ENCODE measurements around the gene MYO1C. TPM values are rescaled to one million over a fixed set of nuclear protein-coding genes. Genes with fewer than 3 reads are reported as not detected.

The MYO1C gene
- total RNA-seq, 1 donor from 2014 or later = 182 TPM

Other genes with a start within 250 kb of the MYO1C start
- not detected for gene BHLHA9, start 222.2 kb downstream of the MYO1C start, total RNA-seq
- gene TRARG1, start 213.0 kb downstream of the MYO1C start, total RNA-seq = 0.97 TPM
- 613 TPM for gene YWHAE, start 92.5 kb downstream of the MYO1C start, total RNA-seq
- 36.0 TPM for gene CRK, start 36.5 kb downstream of the MYO1C start, total RNA-seq
- 32.9 TPM for gene INPP5K, start 23.9 kb upstream of the MYO1C start, total RNA-seq
- gene PITPNA, start 70.1 kb upstream of the MYO1C start, total RNA-seq = 46.3 TPM
- 4.2 TPM for gene SLC43A2, start 136.1 kb upstream of the MYO1C start, total RNA-seq
- 11.2 TPM for gene SCARF1, start 153.0 kb upstream of the MYO1C start, total RNA-seq
- gene RILP, start 157.2 kb upstream of the MYO1C start, total RNA-seq = 74.6 TPM
- 125 TPM for gene PRPF8, start 192.2 kb upstream of the MYO1C start, total RNA-seq
- 2.0 TPM for gene TLCD2, start 217.7 kb upstream of the MYO1C start, total RNA-seq
- gene WDR81, start 232.0 kb upstream of the MYO1C start, total RNA-seq = 8.5 TPM

Data from Right ventricle myocardium superior (tissue), 1 donor.